Loucy (cell line): ENCODE measurements around the gene TSPAN17.

Experiments used
- CTCF ChIP-seq: fragments of 200-600 bp; sonication (generic); conservative IDR thresholded peaks from 2 replicates; pipeline ENCODE4 v1.5.1; 2014; ENCODE audit warnings: mild to moderate bottlenecking, antibody characterized with exemption, low read length
- EZH2phosphoT487 ChIP-seq: fragments of 200-600 bp; IDR thresholded peaks from 2 replicates; pipeline ENCODE4 v1.6.1; 2018; ENCODE audit warnings: antibody characterized with exemption, mild to moderate bottlenecking, moderate library complexity, borderline replicate concordance

GRCh38 chr5:176650354-176650884 lies 3.1 kb downstream of the TSPAN17 start:
- TF ChIP-seq CTCF (no peak), EZH2phosphoT487 (no peak)
